Stimulated activated memory B cell treated with anti-CD40 and anti-IgM and Interleukin-4, amounts not matched to agents 10 μg/mL and 1 μg/mL and 100 μg/mL, for 72 hours (primary cell): ENCODE results near the gene ZNF236.
A peak's percentile ranks its signal among the peaks of the same experiment; 100 is the strongest.
"Not testable (repeated sequence)": the region's sequence is repeated elsewhere in the genome, so short reads cannot be mapped to it uniquely, and the experiment has no call there.

Source experiments
- ATAC-seq: fragments of 150-1000 bp; cut with Tn5 transposase; 2 replicates; pipeline ENCODE4 v1.10.0; 2021
- H3K27ac Mint-ChIP-seq: one replicate; pipeline ENCODE4 v1.8.0; 2022; ENCODE audit warnings: mild to moderate bottlenecking, mixed read lengths
- H3K27me3 Mint-ChIP-seq: one replicate; pipeline ENCODE4 v1.8.0; 2022; ENCODE audit warnings: mixed read lengths
- H3K36me3 Mint-ChIP-seq: one replicate; pipeline ENCODE4 v1.8.0; 2022; ENCODE audit warnings: mixed read lengths
- H3K4me1 Mint-ChIP-seq: one replicate; pipeline ENCODE4 v1.8.0; 2022; ENCODE audit warnings: mixed read lengths
- H3K4me3 Mint-ChIP-seq: one replicate; pipeline ENCODE4 v1.8.0; 2022; ENCODE audit warnings: mild to moderate bottlenecking, moderate library complexity, mixed read lengths
- H3K9me3 Mint-ChIP-seq: one replicate; pipeline ENCODE4 v1.8.0; 2022; ENCODE audit warnings: mixed read lengths

ZNF236 gene

DNA sequence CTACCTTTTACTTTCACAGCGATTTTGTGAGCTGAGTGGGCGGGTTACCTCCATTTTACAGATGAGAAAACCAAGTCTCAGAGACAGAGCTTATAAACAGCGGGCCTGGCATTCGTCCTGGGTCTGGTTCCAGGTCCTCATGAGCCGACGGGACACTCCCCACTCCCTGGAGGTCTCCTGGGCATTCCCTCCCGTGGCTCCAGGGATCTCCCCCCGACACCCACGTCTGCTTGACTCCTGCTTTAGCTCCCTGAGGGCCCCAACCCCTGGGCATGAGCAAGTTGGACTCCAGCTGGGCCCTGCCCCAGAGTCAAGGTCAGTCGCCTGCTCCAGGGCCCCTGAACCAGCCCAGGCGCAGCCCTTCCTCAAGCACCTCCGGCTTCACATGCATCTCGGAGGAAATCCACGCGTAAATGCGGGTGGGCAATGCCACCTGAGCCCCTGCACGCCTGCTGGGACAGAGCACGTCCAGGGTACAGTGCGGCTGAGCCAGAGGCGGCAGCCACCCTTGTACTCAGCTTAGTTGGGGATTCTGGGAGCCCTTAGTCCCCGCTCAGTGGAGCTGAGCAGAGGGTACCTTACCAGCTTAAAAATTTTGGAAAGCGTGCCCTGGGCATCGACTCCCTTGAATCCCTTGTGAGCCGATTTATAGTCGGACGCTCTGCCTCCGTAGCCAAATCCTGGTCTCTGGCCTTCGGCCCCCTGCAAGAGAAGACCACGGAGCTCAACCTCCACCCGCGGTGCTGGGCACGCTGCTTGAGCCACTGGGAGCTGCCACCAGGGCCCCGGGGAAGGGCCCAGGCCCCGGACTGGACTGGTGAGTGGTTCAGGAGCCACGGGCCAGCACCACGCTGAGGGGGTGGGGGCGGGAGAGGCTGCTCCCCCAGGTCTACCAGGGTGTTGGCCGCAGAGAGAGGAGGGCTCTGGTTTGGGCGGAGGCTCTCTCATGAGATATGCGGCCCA is 162.1 kb downstream of the ZNF236 start:
- H3K36me3 Mint-ChIP-seq, result peaks cover 3% of the 10 kb centered on the region
- H3K4me3 Mint-ChIP-seq, result no peak overlapping the region
- no peak overlapping the region for H3K27ac Mint-ChIP-seq
- H3K27me3 Mint-ChIP-seq, result no peaks in the 10 kb centered on the region
- H3K9me3 Mint-ChIP-seq, result no peaks in the 10 kb centered on the region
- H3K4me1 Mint-ChIP-seq, result peaks cover 58% of the 10 kb centered on the region
- no peak for ATAC-seq

- Mint-ChIP-seq H3K4me3 (no peak overlapping the region), H3K27me3 (no peaks in the 10 kb centered on the region), H3K36me3 (no peaks in the 10 kb centered on the region), H3K9me3 (no peaks in the 10 kb centered on the region), H3K4me1 (peaks cover 56% of the 10 kb centered on the region), H3K27ac (peak overlapping the region; percentile 47)
- ATAC-seq, result no peak
Observed at GRCh38 chr18:76985156-76985950, 163.0 kb downstream of the ZNF236 start.

GRCh38 chr18:76985951-76986236 is 163.5 kb downstream of the ZNF236 start:
- H3K27ac Mint-ChIP-seq, result peak overlapping the region; percentile 47
- ATAC-seq, result no peak

GRCh38 chr18:76986406-76986805 is 164.0 kb downstream of the ZNF236 start:
- Mint-ChIP-seq H3K9me3 (no peaks in the 10 kb centered on the region), H3K36me3 (no peaks in the 10 kb centered on the region), H3K4me1 (peaks cover 56% of the 10 kb centered on the region), H3K27me3 (no peaks in the 10 kb centered on the region), H3K27ac (peak overlapping the region; percentile 47), H3K4me3 (no peak overlapping the region)
- ATAC-seq, result no peak

More at GRCh38 chr18:76985951-76986236, 163.5 kb downstream of the ZNF236 start:
- H3K27me3 Mint-ChIP-seq, result no peaks in the 10 kb centered on the region
- no peaks in the 10 kb centered on the region for H3K9me3 Mint-ChIP-seq
- H3K4me1 Mint-ChIP-seq, result peaks cover 56% of the 10 kb centered on the region
- H3K36me3 Mint-ChIP-seq, result no peaks in the 10 kb centered on the region
- H3K4me3 Mint-ChIP-seq, result no peak overlapping the region

- Mint-ChIP-seq H3K27ac (peak overlapping the region; percentile 78), H3K4me3 (peak overlapping the region; percentile 53), H3K27me3 (no peaks in the 10 kb centered on the region), H3K4me1 (peaks cover 46% of the 10 kb centered on the region), H3K9me3 (no peaks in the 10 kb centered on the region), H3K36me3 (no peaks in the 10 kb centered on the region)
- ATAC-seq, result peak; percentile 52
Observed at GRCh38 chr18:76988031-76988826, 165.9 kb downstream of the ZNF236 start.

DNA sequence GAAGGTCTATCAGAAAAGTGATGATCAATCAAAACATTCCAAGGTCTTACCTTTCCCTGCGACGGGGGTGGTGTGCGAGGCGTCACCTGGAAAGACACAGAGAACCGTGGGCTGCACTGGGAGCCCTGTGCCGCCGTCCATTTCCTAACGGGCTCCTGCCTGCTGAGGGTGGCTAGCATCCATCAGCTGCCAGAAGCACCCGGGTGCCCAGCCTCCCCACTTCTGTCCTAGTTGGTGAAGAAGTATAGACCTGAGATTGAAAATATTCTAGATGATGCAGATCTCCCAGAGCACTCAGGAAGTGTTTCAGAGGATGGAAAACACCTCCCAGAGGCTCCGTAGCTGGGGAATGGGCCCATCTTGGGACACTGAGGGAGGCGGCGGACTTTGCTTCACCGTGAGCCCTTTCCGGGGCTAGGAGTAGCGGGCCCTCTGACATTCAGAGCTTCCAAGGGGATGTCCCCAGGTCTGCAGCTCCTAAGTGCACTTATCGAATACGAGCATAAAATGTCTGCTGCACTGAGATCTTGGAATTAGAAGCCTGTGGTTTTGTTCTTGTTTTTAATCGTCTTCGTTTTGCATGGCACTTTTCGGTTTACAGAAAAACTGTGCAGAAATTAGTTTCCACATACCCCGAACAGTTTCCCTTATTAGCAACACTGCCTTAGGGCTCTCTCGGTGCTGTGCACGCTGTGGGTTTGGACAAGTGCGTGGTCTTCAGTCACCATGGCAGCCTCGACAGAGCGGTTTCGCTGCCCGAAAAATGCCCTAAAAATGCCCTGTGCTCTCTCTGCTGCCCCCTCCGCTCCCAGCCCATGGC is 166.7 kb downstream of the ZNF236 start:
- no peak for ATAC-seq
- Mint-ChIP-seq H3K36me3 (no peaks in the 10 kb centered on the region), H3K27ac (peak overlapping the region; percentile 78), H3K4me3 (peak overlapping the region; percentile 53), H3K4me1 (peaks cover 47% of the 10 kb centered on the region), H3K9me3 (no peaks in the 10 kb centered on the region), H3K27me3 (no peaks in the 10 kb centered on the region)

DNA sequence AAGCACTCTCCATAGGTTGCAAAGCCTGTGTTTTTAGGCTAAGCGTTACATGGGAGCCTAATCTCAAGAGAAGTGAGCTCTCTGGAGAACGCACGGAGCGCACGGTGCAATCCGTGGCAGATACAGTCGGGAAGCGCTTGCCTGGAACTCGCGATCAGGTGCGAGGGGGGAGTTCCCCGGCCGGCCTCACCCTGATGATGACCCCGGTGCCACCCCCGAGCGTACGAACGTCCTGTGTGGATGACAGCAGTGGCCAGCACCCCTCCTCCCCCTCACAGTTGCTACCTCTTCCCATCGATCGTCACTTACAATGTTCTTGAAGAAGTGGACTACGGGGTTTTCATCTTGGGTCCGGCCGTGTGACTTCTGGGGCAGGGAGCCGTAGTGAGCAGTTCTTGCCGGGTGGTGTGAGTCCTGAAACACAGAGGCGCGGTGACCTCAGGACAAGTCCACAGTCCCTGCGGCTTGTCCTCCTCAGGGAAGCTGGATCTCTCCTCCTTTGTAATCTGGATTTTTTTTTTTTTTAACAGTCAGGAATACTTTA is 167.4 kb downstream of the ZNF236 start:
- peak overlapping the region; percentile 78 for H3K27ac Mint-ChIP-seq
- H3K4me3 Mint-ChIP-seq, result peak overlapping the region; percentile 53
- H3K4me1 Mint-ChIP-seq, result peaks cover 53% of the 10 kb centered on the region
- no peaks in the 10 kb centered on the region for H3K9me3 Mint-ChIP-seq
- ATAC-seq, result no peak
- no peaks in the 10 kb centered on the region for H3K27me3 Mint-ChIP-seq
- H3K36me3 Mint-ChIP-seq, result no peaks in the 10 kb centered on the region

GRCh38 chr18:76990343-76991020 is 168.1 kb downstream of the ZNF236 start:
- ATAC-seq, result peak; percentile 78
- peak overlapping the region; percentile 3 for H3K4me3 Mint-ChIP-seq
- peak overlapping the region; percentile 78 for H3K27ac Mint-ChIP-seq
- not testable (repeated sequence) for H3K9me3 Mint-ChIP-seq, H3K27me3 Mint-ChIP-seq, H3K36me3 Mint-ChIP-seq
- H3K4me1 Mint-ChIP-seq, result peaks cover 53% of the 10 kb centered on the region

DNA sequence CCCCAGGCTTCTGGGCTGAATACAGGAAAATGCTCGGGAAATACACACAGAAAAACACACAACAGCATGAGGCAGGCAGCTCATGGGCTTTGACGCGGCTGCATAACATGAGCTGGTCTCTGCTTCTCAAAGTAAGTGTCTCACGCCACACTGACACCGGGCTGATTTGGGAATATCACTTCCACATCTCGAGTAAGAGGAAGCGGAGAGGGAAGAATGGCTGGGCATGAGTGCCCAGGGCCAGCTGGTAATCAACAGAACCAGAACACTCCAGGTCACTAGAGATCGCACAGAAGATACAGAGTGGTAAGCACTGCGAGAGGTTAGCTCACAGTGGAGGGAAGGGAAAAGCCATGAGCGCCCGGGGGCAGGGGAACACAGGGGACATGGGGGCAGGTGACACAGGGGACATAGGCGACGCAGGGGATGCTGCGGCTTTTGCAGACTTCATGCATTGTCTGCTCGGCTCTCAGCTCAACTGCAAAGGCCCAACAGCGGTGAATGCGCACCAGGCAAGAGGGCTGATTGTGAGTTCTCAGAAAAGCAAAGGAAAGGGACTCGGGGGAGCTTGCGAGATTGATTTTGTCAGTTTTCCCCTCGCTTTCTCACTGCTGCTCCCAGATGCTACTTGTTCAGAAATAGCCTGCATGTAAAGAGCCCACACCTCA is 168.8 kb downstream of the ZNF236 start:
- peak overlapping the region; percentile 78 for H3K27ac Mint-ChIP-seq
- H3K9me3 Mint-ChIP-seq, result no peaks in the 10 kb centered on the region
- ATAC-seq, result no peak
- peak overlapping the region; percentile 1 for H3K4me3 Mint-ChIP-seq
- H3K27me3 Mint-ChIP-seq, result no peaks in the 10 kb centered on the region
- no peaks in the 10 kb centered on the region for H3K36me3 Mint-ChIP-seq
- H3K4me1 Mint-ChIP-seq, result peaks cover 53% of the 10 kb centered on the region

DNA sequence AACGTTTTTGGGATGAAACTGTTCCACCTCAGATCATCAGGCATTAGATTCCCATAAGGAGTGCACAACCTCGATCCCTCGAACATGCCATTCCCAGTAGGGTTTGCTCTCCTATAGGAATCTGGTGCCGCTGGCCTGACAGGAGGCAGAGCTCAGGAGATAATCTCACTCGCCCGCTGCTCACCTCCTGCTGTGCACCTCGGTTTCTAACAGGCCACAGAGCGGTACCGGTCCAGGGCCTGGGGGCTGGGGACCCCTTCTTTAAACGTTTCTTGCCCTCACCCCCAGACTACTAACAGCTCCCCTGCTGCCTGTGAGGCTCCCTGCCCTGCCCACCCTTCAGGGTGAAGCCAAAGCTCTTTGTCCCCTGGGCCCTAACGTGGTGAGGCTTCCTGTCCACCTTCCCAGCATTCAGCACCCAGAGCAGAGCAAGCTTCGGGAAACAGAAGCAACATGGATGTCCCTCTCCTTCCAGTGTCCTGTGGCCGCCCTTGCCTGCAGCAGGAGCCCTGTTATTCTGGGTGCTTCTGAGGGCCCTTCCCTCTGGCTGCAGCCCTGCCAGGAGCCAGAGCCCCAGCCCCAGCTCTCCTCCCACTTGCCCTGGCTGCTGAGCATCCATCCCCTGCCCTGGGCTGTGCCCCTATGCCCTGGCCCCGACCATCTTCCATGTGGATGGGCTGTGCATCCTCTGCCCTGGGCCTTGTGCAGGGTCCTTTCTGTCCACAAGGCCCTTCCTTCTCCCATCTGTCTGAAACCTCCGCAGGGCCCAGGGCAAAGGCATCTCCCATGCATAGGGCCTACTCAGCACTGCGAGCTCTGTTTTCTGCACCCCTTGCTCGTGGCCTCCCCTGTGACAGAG is 170.1 kb downstream of the ZNF236 start:
- no peak for ATAC-seq
- Mint-ChIP-seq H3K4me3 (no peak overlapping the region), H3K9me3 (no peaks in the 10 kb centered on the region), H3K27ac (peak overlapping the region; percentile 76), H3K27me3 (no peaks in the 10 kb centered on the region), H3K36me3 (no peaks in the 10 kb centered on the region), H3K4me1 (peaks cover 57% of the 10 kb centered on the region)

- no peak for ATAC-seq
- Mint-ChIP-seq H3K27ac (peak overlapping the region; percentile 76), H3K4me1 (peaks cover 55% of the 10 kb centered on the region), H3K4me3 (no peak overlapping the region), H3K27me3 (no peaks in the 10 kb centered on the region), H3K36me3 (no peaks in the 10 kb centered on the region), H3K9me3 (no peaks in the 10 kb centered on the region)
Observed at GRCh38 chr18:76993085-76993382, 170.7 kb downstream of the ZNF236 start.

- Mint-ChIP-seq H3K36me3 (no peaks in the 10 kb centered on the region), H3K9me3 (no peaks in the 10 kb centered on the region), H3K4me3 (no peak overlapping the region), H3K4me1 (peaks cover 50% of the 10 kb centered on the region), H3K27me3 (no peaks in the 10 kb centered on the region), H3K27ac (peak overlapping the region; percentile 76)
- no peak for ATAC-seq
Observed at GRCh38 chr18:76993573-76993972, 171.2 kb downstream of the ZNF236 start.
